GM12864 (cell line): ENCODE measurements around the gene ANK3.

Experiments used
- DNase-seq: peaks from one replicate; pipeline ENCODE4 v3.0.0-alpha.2; 2011; ENCODE audit warnings: low read depth
- H3K4me3 ChIP-seq: 2 replicates; pipeline ENCODE4 v1.5.1; 2011; ENCODE audit warnings: mild to moderate bottlenecking, low read depth, low read length, control low read depth
- CTCF ChIP-seq: IDR thresholded peaks from 2 replicates; pipeline ENCODE4 v1.5.1; 2011; ENCODE audit warnings: low read depth, mild to moderate bottlenecking, moderate library complexity, low read length, control low read depth, inconsistent platforms; ENCODE audit errors: missing control alignments

Gene ANK3

GRCh38 chr10:60400366-60400765, 10.7 kb upstream of the ANK3 start:
- TF ChIP-seq CTCF = no peak
- no peak for DNase-seq
- H3K4me3 ChIP-seq = no peak overlapping the region

- TF ChIP-seq CTCF = no peak
- no peak overlapping the region for H3K4me3 ChIP-seq
- DNase-seq = no peak
Measured at GRCh38 chr10:60399328-60399727, 9.7 kb upstream of the ANK3 start.

GRCh38 chr10:60397792-60398191, 8.1 kb upstream of the ANK3 start:
- DNase-seq = no peak
- TF ChIP-seq CTCF = no peak
- no peak overlapping the region for H3K4me3 ChIP-seq

GRCh38 chr10:60396766-60397165, 7.1 kb upstream of the ANK3 start:
- H3K4me3 ChIP-seq = no peak overlapping the region
- no peak for DNase-seq
- TF ChIP-seq CTCF = no peak

GRCh38 chr10:60395711-60396110, 6.0 kb upstream of the ANK3 start:
- no peak for DNase-seq
- no peak for TF ChIP-seq CTCF
- H3K4me3 ChIP-seq = no peak overlapping the region

- no peak overlapping the region for H3K4me3 ChIP-seq
- TF ChIP-seq CTCF = no peak
- no peak for DNase-seq
Measured at GRCh38 chr10:60394446-60394845, 4.8 kb upstream of the ANK3 start.

GRCh38 chr10:60390224-60390626, 550 bp upstream of the ANK3 start:
- no peak for DNase-seq
- H3K4me3 ChIP-seq = no peak overlapping the region
- TF ChIP-seq CTCF = no peak
